22Rv1 (cell line): ENCODE results near the gene HK2.

ENCODE experiments used
- H3K27ac ChIP-seq: fragments of 450-650 bp; 2 replicates; pipeline ENCODE4 v1.5.1; 2017
- CTCF ChIP-seq: fragments of 450-650 bp; IDR thresholded peaks from 2 replicates; pipeline ENCODE4 v1.5.1; 2017; ENCODE audit warnings: mild to moderate bottlenecking
- ZFX ChIP-seq: fragments of 450-650 bp; IDR thresholded peaks from 2 replicates; pipeline ENCODE4 v1.6.1; 2017; ENCODE audit warnings: antibody characterized with exemption, borderline replicate concordance

The HK2 gene

GRCh38 chr2:74814102-74814501 lies 19.8 kb upstream of the HK2 start:
- no peak overlapping the region for H3K27ac ChIP-seq
- TF ChIP-seq ZFX (no peak), CTCF (no peak)

GRCh38 chr2:74815941-74816340 lies 18.0 kb upstream of the HK2 start:
- H3K27ac ChIP-seq: no peak overlapping the region
- no peak for TF ChIP-seq ZFX
- TF ChIP-seq CTCF: no peak

GRCh38 chr2:74816540-74817303 lies 17.2 kb upstream of the HK2 start:
- H3K27ac ChIP-seq: no peak overlapping the region
- TF ChIP-seq CTCF: no peak
- no peak for TF ChIP-seq ZFX

- H3K27ac ChIP-seq: no peak overlapping the region
- no peak for TF ChIP-seq ZFX
- TF ChIP-seq CTCF: no peak
Measured at GRCh38 chr2:74817304-74817675, 16.6 kb upstream of the HK2 start.

GRCh38 chr2:74819702-74820101 lies 14.2 kb upstream of the HK2 start:
- no peak overlapping the region for H3K27ac ChIP-seq
- no peak for TF ChIP-seq CTCF
- TF ChIP-seq ZFX: no peak

- no peak for TF ChIP-seq CTCF
- no peak for TF ChIP-seq ZFX
- H3K27ac ChIP-seq: no peak overlapping the region
Measured at GRCh38 chr2:74821177-74822126, 12.5 kb upstream of the HK2 start.
